NCI-H2227 (cell line): Measurements from ENCODE around the gene SCAMP2.

Experiments
- DNase-seq: peaks from one replicate; lab custom pipeline; 2025; ENCODE audit not compliant: unreplicated experiment; lab: John Stamatoyannopoulos, UW

Gene SCAMP2

DNA sequence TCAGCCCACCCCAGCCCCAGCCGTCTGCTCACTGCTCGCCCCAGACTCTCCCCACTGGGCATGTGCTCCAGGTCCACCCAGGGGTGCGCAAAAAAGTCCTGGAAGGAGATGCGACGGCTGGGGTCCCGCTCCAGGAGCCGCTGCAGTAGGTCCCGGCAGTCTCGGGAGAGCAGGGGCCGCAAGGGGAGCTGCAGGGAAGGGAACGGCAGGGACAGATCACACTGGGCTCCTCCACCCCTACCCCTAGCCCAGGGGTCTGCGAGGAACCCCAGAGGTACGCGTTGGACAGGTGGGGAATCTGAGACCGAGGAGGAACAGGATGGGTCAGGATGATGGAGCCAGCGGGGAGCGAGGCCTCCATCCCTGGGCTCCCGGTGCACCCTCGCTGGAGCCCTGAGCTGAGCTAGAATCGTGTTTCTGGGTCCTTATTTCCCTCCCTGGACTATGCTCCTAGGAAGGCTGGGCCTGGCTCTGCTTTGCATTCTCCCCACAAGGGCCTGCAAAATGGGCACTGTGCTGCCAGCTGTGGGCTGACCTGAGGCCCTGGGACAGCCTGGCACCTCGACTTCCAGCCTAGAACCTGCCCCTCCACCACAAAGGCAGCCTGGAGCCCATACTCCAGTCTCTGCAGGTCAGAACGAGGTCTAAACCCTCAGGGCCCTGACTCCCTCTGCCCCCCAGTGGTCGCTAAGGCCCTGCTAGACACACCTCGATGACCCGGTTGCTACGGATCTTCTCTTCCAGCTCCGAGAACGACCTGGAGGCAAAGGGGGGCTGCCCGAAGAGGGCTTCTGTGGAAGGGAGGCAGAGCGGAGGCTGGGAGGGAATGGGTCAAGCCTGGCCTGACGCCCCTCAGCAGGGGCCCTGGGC, 33.4 kb downstream of the SCAMP2 start:
- DNase-seq = no peak

DNA sequence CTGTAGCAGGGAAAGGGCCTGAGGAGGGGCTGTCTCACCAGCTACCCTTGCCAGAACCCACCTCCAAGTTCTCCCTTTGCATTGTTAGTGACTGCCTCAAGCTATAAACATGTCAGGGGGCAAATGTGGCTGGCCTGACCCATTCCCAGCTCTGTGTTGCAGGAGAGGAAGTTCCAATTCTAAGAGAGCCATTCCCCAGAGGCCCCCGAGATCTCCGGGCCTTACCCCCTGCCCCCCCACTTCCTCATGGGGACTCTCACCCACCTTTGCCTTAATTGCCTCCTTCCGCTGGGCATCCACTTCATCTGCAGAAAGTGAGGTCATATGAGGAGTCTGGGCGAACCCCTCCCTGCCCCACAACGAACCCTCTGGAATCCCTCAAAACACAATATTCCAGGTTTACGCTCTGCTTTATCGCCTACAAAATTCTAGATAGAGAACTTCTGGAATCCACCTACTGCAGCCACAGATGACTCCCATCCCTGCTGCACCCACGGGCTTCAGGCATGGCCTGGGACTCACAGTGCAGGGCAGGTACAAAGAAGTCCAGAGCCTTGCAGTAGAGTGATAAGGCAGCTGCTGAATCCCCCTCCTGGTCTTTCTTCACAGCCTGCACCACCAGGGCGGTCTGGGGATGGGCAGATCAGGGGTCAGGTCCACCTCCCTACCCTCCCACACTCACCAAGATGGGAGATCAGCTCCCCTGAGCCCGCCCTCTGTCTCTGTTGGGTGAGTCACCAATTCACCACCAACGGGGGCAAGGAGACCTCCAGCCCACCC, 34.2 kb downstream of the SCAMP2 start:
- DNase-seq = no peak

DNA sequence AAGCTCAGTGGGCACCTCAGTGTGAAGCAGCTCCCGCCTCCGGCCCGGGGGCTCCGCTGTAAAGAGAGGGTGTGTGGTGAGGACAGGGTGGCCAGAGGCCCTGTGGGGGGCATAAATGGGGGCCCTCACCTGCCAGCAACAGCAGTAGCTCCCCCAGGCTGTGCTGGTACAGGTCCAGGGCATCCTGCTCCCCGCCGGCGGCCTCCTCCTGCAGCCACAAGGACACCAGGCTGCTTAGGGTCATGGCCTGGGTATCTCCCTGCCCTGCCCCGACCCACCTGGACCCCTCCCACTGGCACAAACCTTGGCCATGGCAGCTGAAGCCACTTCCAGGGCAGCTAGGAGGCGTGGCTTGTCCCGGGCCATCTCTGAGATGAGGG, 35.0 kb downstream of the SCAMP2 start:
- no peak for DNase-seq

DNA sequence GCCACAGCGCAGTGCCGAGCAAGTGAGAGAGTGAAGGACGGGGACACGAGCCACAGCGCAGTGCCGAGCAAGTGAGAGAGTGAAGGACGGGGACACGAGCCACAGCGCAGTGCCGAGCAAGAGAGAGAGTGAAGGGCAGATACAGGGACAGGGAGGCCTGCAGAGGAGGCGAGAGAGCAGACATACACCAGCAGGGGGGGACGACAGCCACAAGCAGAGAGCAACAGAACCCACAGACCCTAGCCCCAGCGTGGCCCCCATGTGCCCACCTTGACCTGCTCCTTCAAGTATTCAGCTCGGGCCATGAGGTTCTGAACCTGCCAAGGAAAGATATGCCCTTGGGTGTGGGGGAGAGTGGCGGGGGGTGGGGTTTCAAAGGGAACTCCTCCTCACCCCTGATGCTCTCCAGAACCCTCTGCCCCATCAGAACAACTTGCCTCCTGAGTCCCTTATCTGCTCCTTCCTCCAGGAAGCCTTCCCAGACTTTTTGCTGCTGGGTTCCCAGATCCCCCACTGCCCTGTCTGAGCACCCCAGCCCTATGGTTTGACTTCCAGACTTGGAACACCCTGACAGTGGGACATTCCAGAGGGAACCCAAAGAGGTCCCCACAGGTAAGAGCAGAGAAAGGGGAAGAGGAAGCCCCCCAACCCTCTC, 35.6 kb downstream of the SCAMP2 start:
- DNase-seq = no peak

DNA sequence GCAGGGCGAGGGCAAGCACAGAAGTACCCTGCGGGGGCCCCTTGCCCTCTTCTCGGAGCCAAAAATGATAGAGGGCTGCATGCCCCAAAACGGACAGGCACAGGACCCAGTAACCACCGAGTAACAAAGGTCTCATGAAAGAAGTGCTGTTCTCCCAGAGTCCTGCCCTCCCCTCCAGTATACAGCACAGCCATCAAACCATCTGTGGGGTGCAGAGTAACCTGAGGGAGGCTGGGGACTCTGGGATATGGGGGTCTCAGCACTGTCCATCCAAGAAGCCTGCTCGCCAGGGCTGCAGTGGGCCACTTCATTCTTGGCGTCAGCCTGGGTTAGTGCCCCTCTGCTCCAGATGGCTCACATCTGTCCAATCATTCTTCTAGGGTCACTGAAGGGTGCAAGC, 36.3 kb downstream of the SCAMP2 start:
- DNase-seq = no peak

DNA sequence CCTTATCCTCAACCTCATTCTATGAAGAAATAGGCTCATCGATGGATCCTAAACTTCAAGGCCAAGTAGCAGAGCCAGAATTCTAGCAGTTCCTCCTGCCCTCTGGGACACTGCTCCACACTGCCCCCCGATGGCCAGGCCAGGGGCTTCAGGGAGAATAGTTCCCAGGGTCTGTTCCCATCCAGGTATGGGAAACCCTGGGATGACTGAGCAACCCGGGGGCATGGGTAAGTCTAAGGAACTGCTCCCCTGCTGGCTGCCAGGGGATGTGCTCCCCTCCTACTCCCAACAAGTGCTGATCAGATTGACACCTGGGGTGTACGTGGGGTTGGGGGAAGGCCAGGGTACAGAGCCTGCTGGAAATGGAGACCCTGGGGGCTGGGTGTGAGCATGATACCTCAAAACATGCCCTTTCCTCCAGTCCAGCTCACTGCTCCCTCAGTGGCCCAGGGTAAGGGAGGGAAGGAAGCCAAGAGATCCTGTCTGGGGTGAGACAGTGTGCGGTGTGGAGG, 37.8 kb downstream of the SCAMP2 start:
- peak; percentile 42 for DNase-seq

DNA sequence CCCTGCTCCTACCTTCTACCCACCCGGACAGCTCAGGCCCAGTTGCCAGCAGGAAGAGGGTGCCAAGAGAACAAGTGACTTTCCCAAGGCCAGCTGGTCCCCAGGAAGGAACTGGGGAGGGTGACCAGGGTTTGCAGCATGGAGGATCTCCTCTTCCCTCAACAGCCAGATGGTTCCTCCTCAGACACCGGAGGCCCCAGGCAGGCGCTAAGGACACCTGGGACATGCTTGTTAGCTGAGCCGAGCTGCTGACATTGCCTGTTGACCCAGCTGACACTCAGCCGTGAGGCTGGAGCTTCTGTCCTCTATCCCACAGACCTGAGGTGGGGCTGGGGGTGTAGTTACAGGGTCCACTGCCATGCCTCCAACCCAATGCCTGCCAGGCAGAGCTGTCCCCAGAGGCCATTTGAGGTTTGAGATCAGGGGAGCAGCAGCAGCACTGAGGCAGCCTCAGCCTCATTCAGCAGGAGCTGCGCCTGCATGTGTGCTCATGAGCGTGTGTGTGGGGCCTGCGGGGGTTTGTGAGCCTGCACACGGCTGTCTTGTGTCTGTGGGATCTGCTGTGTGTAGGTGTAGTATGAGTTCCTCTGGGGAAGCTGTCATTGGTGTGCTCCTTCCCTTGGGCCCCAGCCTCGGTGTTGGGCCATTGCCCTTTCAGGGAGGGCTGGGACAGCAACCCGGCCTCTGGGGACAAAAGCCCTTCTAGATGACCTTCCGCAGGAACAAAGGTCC, 39.6 kb downstream of the SCAMP2 start:
- no peak for DNase-seq

DNA sequence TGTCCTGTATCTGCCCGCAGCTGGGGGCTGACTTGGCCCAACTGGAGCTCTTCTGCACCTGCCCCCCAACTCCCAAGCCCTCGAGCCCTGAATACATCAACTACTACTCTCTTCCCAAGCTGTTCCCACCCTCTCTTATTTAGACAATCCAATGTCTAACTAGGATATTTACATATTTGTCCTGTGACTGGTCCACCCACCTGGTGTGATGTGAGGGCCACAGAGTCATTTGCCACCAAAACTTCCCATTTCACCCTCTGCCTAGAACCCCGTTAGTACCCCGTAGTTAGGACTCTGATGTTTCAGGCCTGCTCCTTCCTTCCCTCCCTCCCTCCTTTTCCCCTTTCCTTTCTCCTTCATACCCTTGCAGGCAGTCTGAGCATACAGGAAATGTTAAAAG, 40.3 kb downstream of the SCAMP2 start:
- no peak for DNase-seq

DNA sequence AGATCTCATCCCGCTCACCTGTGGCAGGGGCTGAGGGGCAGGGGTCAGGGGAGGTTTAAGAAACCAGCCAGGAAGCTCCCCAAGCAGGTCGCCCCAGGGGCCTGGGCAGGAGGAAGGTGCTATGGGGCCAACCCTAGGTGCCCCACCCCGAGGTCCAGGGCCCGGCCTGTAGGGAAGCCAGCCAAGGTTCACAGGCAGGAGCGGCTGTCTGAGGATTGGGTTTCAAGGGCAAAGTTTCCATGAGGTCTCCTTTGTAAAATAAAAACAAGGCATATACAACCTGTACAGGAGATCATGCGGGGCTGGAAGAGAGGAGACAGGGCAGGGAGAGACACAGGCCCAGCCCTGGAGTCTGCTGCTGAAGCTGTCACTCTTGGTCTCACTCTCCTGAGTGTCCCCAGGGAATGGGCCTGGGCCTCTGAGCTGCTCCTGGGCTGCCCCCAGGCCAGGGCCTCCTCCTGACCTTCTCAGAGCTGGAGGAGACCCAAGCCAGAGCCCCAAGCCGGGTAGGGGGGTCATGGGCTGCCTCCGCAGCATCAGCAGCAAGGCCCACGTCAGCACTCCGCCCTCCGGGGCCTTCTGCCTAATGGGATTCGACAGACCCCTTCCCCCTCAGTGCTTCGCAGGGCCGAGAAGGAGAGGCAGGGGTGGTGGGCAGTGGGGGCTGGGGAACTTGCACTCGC, 41.2 kb downstream of the SCAMP2 start:
- DNase-seq = no peak

GRCh38 chr15:74830868-74831267, 42.3 kb downstream of the SCAMP2 start:
- no peak for DNase-seq

- no peak for DNase-seq
Measured at GRCh38 chr15:74829991-74830390, 43.2 kb downstream of the SCAMP2 start.

DNA sequence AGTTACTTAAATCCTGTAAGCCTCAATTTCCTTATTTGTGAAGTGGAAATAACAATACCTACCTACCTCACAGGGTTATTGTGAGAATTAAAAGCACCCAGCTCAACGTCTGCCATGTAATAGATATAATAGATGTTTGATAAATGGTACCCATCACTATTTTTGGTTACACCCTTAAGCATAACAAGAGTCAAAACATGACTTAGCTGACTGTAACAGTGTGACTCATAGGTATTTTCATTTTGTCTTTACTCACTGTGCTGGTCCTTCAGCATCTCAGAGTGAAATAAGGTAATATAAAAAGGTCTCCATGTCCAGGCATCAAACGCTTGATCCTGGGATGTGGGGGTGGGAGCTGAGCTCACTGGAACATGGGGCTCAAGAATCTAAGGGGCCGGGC, 43.7 kb downstream of the SCAMP2 start:
- no peak for DNase-seq

DNA sequence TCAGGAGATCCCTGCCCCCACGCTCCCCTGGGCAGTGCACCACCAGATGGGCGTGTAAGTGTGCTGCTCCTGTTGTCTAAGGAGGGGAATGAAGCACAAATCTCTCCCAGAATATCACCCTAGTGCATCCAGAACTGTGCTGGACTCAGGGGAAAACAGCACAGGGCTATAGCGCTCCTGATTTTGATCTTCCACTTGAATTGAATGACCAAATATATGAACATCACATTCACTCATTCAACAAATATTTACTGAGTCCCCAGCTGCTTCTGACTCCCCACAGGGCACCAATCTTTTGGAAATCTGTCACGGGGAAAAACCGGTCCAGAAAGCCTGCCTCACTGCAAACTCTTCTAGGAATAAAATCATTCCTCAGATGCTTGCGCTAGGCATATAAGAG, 44.3 kb downstream of the SCAMP2 start:
- DNase-seq = no peak

DNA sequence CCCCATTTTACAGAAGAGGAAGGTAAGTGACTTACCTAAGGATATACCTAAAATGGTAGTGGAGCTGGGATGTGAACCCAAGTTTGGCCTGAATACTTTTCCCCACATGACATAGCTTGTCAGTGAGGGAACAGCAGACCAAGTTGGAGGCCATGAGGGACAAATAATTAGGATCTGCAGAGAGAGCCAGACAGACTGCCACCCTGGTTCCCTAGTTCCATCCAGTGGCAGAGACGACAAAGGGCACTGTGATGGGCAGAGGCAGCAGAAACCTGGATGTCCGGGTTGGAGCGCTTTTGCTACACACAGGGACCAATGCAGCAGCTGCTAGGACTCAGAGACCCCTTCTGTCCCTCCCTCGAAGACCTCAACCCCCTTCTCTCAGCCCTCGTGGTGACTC, 45.6 kb downstream of the SCAMP2 start:
- DNase-seq = no peak

DNA sequence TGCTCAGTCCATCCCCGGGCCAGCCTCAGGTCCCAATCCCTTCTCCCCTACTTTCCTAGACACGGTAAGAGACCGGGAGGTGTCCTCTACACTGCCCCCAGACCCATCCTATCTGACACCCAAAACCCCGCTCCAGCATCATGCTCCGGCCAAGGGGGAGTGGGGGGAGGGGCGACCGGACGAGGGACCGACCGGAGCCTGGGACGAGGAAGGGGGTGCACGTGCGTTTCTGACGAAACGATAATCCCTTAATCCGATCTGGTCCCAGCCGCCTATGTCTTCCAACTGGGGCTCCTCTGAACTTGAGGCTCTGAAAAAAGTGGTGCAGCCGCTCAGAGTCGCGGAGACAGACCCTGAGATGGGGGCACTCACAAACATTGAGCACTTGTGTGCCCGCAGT, 46.2 kb downstream of the SCAMP2 start:
- DNase-seq = no peak

DNA sequence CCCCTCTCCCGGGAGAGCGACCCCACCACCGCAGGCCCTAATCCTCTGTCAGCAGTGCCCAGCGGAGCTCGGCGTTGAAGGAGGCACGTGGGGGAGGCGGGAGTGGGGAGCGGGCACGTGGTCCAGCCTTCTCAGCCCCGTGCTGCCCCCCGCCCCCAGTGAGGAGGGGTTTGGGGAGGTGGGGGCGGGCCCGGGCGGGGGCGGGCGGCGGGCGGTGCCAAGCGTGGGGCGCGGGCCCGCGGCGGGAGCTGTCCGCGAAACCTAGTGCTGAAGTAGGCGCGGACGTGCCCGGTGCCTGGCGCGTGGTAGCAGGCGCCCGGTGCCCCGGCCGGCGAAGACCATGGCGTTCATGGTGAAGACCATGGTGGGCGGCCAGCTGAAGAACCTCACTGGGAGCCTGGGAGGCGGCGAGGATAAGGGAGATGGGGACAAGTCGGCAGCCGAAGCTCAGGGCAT, 46.8 kb downstream of the SCAMP2 start, which contains the start of gene CPLX3:
CPLX3 (plus strand) TSS at position 264 of the 456 bp plus-strand sequence; CDS start at position 341, 77 bp downstream.
- DNase-seq = peak; percentile 11

GRCh38 chr15:74825866-74826265, 47.3 kb downstream of the SCAMP2 start:
- DNase-seq = no peak

DNA sequence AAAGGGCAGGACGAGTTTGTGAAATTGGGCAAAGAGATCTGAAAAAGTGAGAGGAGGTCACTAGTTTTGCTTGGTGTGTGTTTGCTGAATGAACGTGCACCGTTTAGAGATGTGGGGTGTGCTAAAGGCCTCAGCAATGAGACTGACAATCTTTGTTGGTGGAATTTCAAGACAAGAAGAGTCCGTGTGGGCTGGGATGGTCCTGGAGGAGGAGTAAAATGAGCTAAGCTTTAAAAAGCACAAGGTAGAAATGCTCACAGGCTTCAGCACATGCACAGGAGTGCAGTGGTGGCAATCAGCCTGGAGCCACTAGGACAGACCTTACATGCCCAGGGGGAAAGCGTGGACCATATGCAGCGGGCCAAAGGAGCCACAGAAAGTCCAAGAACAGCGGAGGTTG, 48.2 kb downstream of the SCAMP2 start:
- DNase-seq = no peak

DNA sequence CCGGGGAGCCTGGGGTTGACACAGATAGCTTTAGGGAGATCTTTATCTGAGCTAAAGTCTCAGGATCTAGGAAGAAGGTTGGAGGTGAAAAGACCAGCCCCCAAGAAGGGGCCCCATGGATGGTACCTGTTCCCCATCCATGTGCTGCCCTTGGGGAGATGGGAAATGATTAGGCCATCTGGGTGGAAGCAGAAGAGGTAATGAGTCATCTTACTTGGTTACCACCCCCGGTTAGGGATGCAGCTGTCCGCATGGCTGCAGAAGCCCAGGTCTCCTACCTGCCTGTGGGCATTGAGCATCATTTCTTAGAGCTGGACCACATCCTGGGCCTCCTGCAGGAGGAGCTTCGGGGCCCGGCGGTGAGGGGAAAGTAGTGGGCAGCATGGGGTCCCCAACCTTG, 49.8 kb downstream of the SCAMP2 start:
- no peak for DNase-seq

- DNase-seq = no peak
Measured at GRCh38 chr15:74822233-74822632, 50.9 kb downstream of the SCAMP2 start.
